ENCODE measurements around the gene COA1.
"Not testable (repeated sequence)": the region's sequence is repeated elsewhere in the genome, so short reads cannot be mapped to it uniquely, and the experiment has no call there.

Gene COA1

GRCh38 chr7:43726466-43726865 lies 2.9 kb downstream of the COA1 start:
- no peak for DNase-seq (ENCODE audit: low read depth)

- no peak for DNase-seq (ENCODE audit: low read depth)
These were observed 4.1 kb downstream of the COA1 start for GRCh38 chr7:43725251-43725650.

DNA sequence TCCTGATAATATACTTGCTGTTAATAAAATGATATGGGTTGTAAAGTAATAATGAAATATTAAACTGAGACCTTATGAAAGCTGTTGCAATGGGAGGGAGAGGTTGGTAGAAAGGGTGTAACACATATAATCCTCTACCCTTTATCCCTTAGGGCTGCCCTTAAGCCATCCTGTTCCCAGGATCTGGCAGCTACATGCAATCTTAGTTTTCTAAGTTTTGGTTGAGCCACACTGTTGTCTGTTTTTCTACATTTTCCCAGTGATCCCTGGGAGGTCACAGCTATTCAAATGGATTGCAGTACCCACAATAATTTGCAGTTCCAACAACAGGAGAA lies 6.3 kb downstream of the COA1 start:
- DNase-seq (ENCODE audit: low read depth): no peak

DNA sequence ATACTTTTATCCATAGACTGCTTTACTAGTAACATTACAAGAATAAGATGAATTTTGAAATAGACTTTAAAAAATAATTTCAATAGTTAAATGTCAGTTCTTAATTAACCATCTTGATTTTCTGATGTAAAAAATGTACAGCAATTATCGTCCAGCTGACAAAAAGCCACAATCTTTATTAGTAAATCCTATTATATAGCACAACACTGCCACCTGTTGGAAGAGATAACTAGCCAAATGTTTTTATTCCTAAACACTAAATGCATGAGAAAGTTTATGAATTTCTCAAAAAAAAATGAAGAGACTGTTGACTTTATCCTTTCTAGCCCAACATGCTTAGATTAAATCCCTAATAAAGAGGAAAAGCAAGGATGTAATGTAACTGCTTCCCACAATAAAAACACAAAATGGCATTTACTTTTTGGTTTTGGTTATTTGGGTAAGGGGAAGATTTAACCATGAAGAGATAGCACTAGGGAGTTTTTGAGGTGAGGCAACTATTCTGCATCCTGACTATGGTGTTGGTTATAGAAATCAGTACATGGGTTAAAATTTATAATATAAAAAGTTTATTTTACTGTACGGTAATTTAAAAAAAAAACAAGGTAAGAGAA lies 8.0 kb downstream of the COA1 start:
- peak; percentile 11 for DNase-seq (ENCODE audit: low read depth)

DNA sequence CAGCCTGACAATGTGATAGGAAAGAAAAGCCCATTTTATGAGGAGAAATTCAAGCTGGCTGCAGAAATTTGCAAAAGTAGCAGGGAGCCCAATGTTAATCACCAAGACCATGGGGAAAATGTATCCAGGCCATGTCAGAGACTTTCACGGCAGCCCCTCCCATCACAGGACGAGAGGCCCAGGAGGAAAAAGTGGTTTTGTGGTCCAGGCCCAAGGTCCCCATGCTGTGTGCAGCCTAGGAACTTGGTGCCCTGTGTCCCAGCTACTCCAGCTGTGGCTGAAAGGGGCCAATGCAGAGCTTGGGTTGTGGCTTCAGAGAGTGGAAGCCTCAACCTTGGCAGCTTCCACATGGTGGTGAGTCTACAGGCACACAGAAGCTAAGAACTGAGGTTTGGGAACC lies 12.7 kb downstream of the COA1 start:
- DNase-seq (ENCODE audit: low read depth): no peak

GRCh38 chr7:43715966-43716365 lies 13.4 kb downstream of the COA1 start:
- not testable (repeated sequence) for DNase-seq (ENCODE audit: low read depth)

- DNase-seq (ENCODE audit: low read depth): no peak
These were observed 17.8 kb downstream of the COA1 start for GRCh38 chr7:43711503-43711902.

- DNase-seq (ENCODE audit: low read depth): not testable (repeated sequence)
These were observed 21.3 kb downstream of the COA1 start for GRCh38 chr7:43708055-43708454.

DNA sequence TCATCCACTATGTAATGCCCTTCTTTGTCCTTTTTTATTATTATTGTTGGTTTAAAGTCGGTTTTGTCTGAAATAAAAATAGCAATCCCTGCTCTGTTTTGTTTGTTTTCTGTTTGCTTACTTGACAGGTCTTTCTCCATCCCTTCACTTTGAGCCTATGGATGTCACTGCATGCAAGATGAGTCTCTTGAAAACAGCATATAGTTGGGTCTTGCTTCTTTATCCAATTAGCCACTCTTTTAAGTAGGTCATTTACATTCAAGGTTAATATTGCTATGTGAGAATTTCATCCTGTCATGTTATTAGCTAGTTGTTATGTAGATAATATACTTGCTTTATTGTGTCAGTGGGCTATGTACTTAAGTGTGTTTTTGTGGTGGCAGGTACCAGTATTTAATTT lies 25.8 kb downstream of the COA1 start:
- DNase-seq (ENCODE audit: low read depth): no peak

GRCh38 chr7:43702974-43703373 lies 26.3 kb downstream of the COA1 start:
- no peak for DNase-seq (ENCODE audit: low read depth)

GRCh38 chr7:43701929-43702328 lies 27.4 kb downstream of the COA1 start:
- no peak for DNase-seq (ENCODE audit: low read depth)

- DNase-seq (ENCODE audit: low read depth): peak; percentile 10
These were observed 27.8 kb downstream of the COA1 start for GRCh38 chr7:43701500-43701854.

GRCh38 chr7:43700646-43701499 lies 28.4 kb downstream of the COA1 start:
- no peak for DNase-seq (ENCODE audit: low read depth)

DNA sequence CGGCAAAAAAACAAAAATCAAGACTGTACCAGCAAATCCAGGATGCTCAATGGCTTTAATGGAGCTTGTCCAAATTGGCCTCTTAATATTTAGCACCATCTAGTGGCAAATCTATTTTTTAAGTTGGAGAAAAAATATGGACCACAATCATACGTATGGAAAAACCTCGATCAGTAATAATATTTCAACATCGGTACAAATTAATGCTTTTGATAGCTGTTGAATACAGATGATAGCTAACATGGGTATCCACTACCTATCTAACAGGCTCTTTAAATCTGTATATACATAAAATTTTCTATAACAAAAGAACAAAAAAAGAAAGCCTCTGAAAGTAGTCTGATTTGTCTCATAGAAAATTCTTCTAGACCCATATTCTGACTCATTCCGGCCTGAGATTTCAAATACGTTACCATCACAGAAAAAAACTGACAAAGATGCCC lies 29.2 kb downstream of the COA1 start:
- peak; percentile 30 for DNase-seq (ENCODE audit: low read depth)

GRCh38 chr7:43698460-43699255 lies 30.7 kb downstream of the COA1 start:
- peak; percentile 15 for DNase-seq (ENCODE audit: low read depth)

DNA sequence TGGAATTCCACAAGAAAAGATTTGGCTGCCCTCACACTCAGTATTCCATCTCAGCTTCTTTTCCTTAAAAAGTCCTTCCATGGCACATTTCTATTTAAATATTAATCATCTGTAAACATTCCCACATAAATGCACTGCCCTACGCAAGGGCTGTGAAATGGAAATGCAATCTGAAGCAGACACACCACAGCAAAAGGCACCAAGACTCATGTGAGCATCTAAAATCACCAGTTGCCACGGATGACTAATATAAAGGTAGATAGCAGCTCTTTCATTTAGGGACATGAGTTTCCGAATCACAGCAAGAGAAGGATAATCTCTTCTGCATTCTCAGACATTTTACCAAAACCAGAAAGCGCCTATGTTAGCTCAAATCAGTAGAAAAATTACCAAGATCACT lies 31.6 kb downstream of the COA1 start:
- peak; percentile 27 for DNase-seq (ENCODE audit: low read depth)

DNA sequence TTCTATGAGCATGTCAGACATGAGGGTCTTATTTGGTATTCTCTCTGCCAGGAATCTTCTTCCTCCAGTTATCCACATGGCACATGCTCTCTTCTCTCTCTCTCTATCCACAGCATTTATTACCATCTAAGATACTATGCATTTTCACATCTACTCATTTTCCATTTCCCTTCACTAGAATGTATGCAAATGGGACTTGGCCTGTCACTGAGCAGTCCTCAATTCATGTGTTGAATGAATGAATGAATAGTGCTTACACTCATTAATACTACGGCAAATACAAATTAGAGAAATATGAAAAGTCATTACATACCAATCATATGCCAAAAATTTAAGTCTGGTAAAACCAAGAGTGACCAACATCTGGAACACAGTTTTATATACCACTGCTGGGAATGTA lies 34.0 kb downstream of the COA1 start:
- DNase-seq (ENCODE audit: low read depth): no peak

DNA sequence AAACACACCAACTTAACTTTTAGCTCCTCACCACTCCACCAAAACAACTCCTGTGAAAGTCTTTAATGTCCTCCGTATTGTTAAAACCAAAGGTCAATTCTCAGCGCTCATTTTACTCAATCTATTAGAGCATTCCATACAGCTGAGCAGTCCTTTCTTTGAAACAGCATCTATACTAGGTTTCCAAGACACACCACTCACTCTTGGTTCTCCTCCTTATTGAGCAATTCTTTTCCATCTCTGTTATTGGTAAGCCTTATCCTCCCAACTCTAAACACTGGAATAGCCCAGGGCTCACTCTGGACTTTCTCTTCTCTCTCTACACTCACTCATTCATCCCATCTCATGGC lies 34.9 kb downstream of the COA1 start:
- peak; percentile 68 for DNase-seq (ENCODE audit: low read depth)

DNA sequence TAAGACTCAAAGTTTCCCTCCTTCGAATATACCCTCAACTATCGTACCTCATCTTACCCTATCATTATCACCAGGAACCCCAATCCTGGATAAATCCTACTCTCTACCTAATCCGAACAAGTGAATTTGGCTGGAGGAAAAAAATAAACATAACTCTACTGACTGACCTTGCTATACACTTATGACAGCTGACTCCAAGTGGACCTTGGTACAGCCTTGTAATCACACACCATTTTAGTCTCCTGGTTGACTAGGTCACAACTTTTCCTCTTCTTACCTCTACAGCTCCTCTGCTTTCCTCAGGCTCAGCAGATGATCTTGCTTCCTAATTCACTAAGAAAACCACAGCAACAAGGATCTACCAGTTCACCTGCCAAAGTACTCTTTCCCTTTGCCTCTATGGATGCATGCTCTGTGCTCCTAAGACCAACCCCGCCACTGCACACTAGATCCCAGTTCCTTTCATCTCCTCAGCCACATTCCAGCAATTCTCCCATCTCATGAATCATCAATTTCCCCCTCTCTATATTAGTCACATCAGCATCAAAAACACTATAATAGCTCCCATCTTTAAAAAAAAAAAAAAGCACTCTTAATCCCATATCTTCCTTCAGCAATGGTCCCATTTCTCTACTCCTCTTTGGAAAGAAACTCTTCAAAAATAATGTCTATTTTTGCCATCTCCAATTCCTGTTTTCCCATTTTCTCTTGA lies 35.5 kb downstream of the COA1 start:
- peak; percentile 48 for DNase-seq (ENCODE audit: low read depth)

GRCh38 chr7:43692582-43693373 lies 36.5 kb downstream of the COA1 start:
- DNase-seq (ENCODE audit: low read depth): no peak

- DNase-seq (ENCODE audit: low read depth): no peak
These were observed 37.7 kb downstream of the COA1 start for GRCh38 chr7:43691611-43692010.

DNA sequence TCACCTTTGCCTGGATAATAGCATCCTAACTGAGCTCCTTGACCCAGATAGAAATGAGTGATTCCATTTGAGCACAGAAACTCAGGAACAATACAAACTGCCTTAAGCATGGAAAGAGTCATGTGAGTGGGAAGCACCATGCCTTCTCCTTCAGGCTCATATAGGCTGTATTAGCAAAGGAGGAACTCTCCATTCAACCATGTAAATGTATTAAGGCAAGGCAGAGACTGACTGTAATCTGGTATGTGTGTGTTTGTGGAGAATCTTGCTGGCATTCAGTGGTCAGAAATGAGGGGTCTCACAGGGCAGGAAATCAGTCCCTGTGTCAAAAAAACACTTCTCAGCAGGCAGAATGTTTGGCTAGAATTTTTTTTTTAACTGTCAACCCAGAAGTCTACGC lies 40.2 kb downstream of the COA1 start:
- no peak for DNase-seq (ENCODE audit: low read depth)

Measured in non-pigmented ciliary epithelial cell (primary cell).